ENCODE measurements around the gene RIMBP3B. TPM values are rescaled to one million over a fixed set of nuclear protein-coding genes. Genes with fewer than 3 reads are reported as not detected.

RIMBP3B gene
- total RNA-seq: not detected in 2 replicates

GRCh38 chr22:21383701-21384467 is at the start of gene RIMBP3B:
RIMBP3B (plus strand) TSS chr22:21383751; CDS start chr22:21383859, 108 bp downstream.

GRCh38 chr22:21417227-21417746 is 33.7 kb downstream of the RIMBP3B start, which contains the start of gene HIC2:
HIC2 (plus strand) TSS chr22:21417371; CDS start chr22:21442832, 25,461 bp downstream.

Other genes starting within 250 kb of the RIMBP3B start
- gene HIC2, start 33.6 kb downstream of the RIMBP3B start, total RNA-seq: 1.7 and 2.0 TPM in 2 replicates
- gene TMEM191C, start 83.6 kb downstream of the RIMBP3B start, total RNA-seq: 0.24 TPM in 1 of 2 replicates, not detected in the other
- under 0.01 and 0.68 TPM in 2 replicates for gene RIMBP3C, start 167.7 kb downstream of the RIMBP3B start, total RNA-seq
- gene UBE2L3, start 184.0 kb downstream of the RIMBP3B start, total RNA-seq: 41.9 and 47.4 TPM in 2 replicates
- gene YDJC, start 246.3 kb downstream of the RIMBP3B start, total RNA-seq: 28.7 and 29.8 TPM in 2 replicates
- gene CCDC116, start 249.0 kb downstream of the RIMBP3B start, total RNA-seq: 0.19 and 0.34 TPM in 2 replicates

All from cardiac ventricle fibroblast (primary cell).